22Rv1 (cell line): ENCODE measurements around the gene NRP2.

Source experiments
- ZFX ChIP-seq: fragments of 450-650 bp; IDR thresholded peaks from 2 replicates; pipeline ENCODE4 v1.6.1; 2017; ENCODE audit warnings: antibody characterized with exemption, borderline replicate concordance
- TF ChIP-seq, protein P1 (sequence below): fragments of 450-650 bp; IDR thresholded peaks from 2 replicates; pipeline ENCODE4 v1.5.1; 2017; ENCODE audit warnings: mild to moderate bottlenecking

DNA sequence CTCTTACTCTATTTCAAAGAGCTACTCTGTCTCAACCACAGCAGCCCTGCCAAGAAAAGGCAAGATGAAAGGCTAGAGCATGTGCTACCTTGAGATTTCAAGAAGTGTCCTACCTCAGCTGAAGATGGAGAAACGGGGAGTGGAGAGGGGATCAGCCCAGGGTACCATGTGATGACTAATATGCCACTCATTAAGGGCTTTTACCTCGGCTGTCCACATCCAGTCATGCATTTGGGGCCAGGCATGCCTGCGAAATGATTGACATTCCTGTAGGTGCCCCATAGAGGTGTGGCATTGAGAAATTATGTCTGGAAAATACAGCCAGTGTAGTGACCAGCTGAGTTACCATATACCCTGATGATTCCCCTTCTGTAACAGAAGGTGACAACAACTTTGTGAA is 96.1 kb downstream of the NRP2 start:
- TF ChIP-seq, protein P1, sequence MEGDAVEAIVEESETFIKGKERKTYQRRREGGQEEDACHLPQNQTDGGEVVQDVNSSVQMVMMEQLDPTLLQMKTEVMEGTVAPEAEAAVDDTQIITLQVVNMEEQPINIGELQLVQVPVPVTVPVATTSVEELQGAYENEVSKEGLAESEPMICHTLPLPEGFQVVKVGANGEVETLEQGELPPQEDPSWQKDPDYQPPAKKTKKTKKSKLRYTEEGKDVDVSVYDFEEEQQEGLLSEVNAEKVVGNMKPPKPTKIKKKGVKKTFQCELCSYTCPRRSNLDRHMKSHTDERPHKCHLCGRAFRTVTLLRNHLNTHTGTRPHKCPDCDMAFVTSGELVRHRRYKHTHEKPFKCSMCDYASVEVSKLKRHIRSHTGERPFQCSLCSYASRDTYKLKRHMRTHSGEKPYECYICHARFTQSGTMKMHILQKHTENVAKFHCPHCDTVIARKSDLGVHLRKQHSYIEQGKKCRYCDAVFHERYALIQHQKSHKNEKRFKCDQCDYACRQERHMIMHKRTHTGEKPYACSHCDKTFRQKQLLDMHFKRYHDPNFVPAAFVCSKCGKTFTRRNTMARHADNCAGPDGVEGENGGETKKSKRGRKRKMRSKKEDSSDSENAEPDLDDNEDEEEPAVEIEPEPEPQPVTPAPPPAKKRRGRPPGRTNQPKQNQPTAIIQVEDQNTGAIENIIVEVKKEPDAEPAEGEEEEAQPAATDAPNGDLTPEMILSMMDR, result no peak
- no peak for TF ChIP-seq ZFX
